Body of pancreas (tissue), 4 donors: Measurements from ENCODE around the gene TSPAN18. TPM values are rescaled to one million over a fixed set of nuclear protein-coding genes. Genes with fewer than 3 reads are reported as not detected.

Experiments
- ATAC-seq: fragments of 150-250 bp; one replicate; pipeline ENCODE4 v1.9.1; 2016
- DNase-seq, 4 donors: peaks; one replicate each; pipeline ENCODE4 v3.0.0-alpha.2; 2019
- H3K27ac ChIP-seq, 4 donors: fragments of 200-600 bp; sonication (generic); 1 replicate in 3 of 4; 2 replicates in 1 of 4; pipeline versions ENCODE4 v1.5.1 to v1.6.1; 2016 to 2019; ENCODE audit warnings: mild to moderate bottlenecking in 1 of 4, mixed read lengths in 1 of 4, moderate library complexity in 1 of 4
- H3K27me3 ChIP-seq, 2 donors: fragments of 200-600 bp; sonication (generic); one replicate each; pipeline ENCODE4 v1.6.0; 2016; ENCODE audit warnings: mild to moderate bottlenecking in 1 of 2
- H3K36me3 ChIP-seq, 2 donors: fragments of 200-600 bp; sonication (generic); replicated peaks in 1 of 2; 2 replicates each; pipeline ENCODE4 v1.5.1; 2016; ENCODE audit warnings: low read depth in 2 of 2; ENCODE audit not compliant: insufficient read depth in 1 of 2
- H3K4me1 ChIP-seq: fragments of 200-600 bp; sonication (generic); one replicate; pipeline ENCODE4 v1.6.0; 2016
- H3K4me3 ChIP-seq, 2 donors: fragments of 200-600 bp; sonication (generic); 1 replicate in 1 of 2; 2 replicates in 1 of 2; pipeline ENCODE4 v1.5.1; 2016 to 2019
- H3K9me3 ChIP-seq, 3 donors: fragments of 200-600 bp; sonication (generic); 1 replicate in 2 of 3; 2 replicates in 1 of 3; pipeline ENCODE4 v1.5.1; 2016
- CTCF ChIP-seq, 7 experiments: fragments of 450-650 bp in 4 of 7; fragments of 200-600 bp in 3 of 7; sonication (generic) in 3 of 7; IDR thresholded peaks; one replicate each; pipeline ENCODE4 v1.5.1; 2016 to 2019; ENCODE audit warnings: antibody characterized with exemption in 7 of 7
- POLR2A ChIP-seq, 3 donors: fragments of 450-650 bp; IDR thresholded peaks; one replicate each; pipeline ENCODE4 v1.6.1; 2016; ENCODE audit warnings: antibody characterized with exemption in 3 of 3, mild to moderate bottlenecking in 2 of 3
- WGBS, 2 donors: methylation state at CpG; one replicate each; pipeline ENCODE4 v1.1.5; 2017; 5-methylcytosine and 5-hydroxymethylcytosine counted together
- intact Hi-C: fragments of 100-400 bp; cut with DNase I; formaldehyde crosslinking; loops from one replicate; pipeline ENCODE4 v1.15.1; 2023
- total RNA-seq, 2 donors: library from RNA; depleted of rRNA; stranded (reverse); fragments of >200 nt; gene quantifications; one replicate each; pipeline ENCODE4 v1.1.0, GENCODE V29; 2016

The TSPAN18 gene
- total RNA-seq, 2 donors from 2014 or later = 2.1 to 3.0 TPM

- intact Hi-C loops = no loop called here
- H3K4me3 ChIP-seq = no peak overlapping the region
- no peaks in the 10 kb centered on the region for H3K27me3 ChIP-seq
- no peaks in the 10 kb centered on the region for H3K4me1 ChIP-seq
- no peaks in the 10 kb centered on the region for H3K9me3 ChIP-seq
- no peak overlapping the region for H3K27ac ChIP-seq
- ATAC-seq (no peak), DNase-seq (no peak)
- H3K36me3 ChIP-seq = no peaks in the 10 kb centered on the region
- no peak for TF ChIP-seq POLR2A (IDR thresholded peaks at IDR 0.05)
- no peak for TF ChIP-seq CTCF (IDR thresholded peaks at IDR 0.05)
- 52 to 76% methylated on average over 8 of the region's 8 CpGs for WGBS, 2 donors
These were observed 57.6 kb downstream of the TSPAN18 start for GRCh38 chr11:44784436-44784760.

- no peaks in the 10 kb centered on the region for H3K4me1 ChIP-seq
- no peaks in the 10 kb centered on the region for H3K9me3 ChIP-seq
- DNase-seq (no peak), ATAC-seq (no peak)
- H3K27ac ChIP-seq = no peak overlapping the region
- no peak for TF ChIP-seq POLR2A (IDR thresholded peaks at IDR 0.05)
- no peak for TF ChIP-seq CTCF (IDR thresholded peaks at IDR 0.05)
- no peaks in the 10 kb centered on the region for H3K27me3 ChIP-seq
- intact Hi-C loops = no loop called here
- no peaks in the 10 kb centered on the region for H3K36me3 ChIP-seq
- no peak overlapping the region for H3K4me3 ChIP-seq
- 65 to 68% methylated on average over 3 of the region's 3 CpGs for WGBS, 2 donors
These were observed 58.1 kb downstream of the TSPAN18 start for GRCh38 chr11:44784851-44785250.

- H3K27me3 ChIP-seq = no peaks in the 10 kb centered on the region
- WGBS, 2 donors = 42 to 45% methylated on average over 7 of the region's 7 CpGs
- no peak overlapping the region for H3K27ac ChIP-seq
- intact Hi-C loops = no loop called here
- no peak for TF ChIP-seq CTCF (IDR thresholded peaks at IDR 0.05)
- no peak for TF ChIP-seq POLR2A (IDR thresholded peaks at IDR 0.05)
- H3K36me3 ChIP-seq = no peaks in the 10 kb centered on the region
- H3K4me3 ChIP-seq = no peak overlapping the region
- no peaks in the 10 kb centered on the region for H3K9me3 ChIP-seq
- DNase-seq (no peak), ATAC-seq (no peak)
- no peaks in the 10 kb centered on the region for H3K4me1 ChIP-seq
These were observed 59.3 kb downstream of the TSPAN18 start for GRCh38 chr11:44785856-44786607.

GRCh38 chr11:44787070-44787469 lies 60.3 kb downstream of the TSPAN18 start:
- no peaks in the 10 kb centered on the region for H3K27me3 ChIP-seq
- intact Hi-C loops = no loop called here

More at GRCh38 chr11:44787070-44787469, 60.3 kb downstream of the TSPAN18 start:
- Histone ChIP-seq H3K9me3 (no peaks in the 10 kb centered on the region), H3K27ac (no peak overlapping the region), H3K4me1 (no peaks in the 10 kb centered on the region), H3K4me3 (no peak overlapping the region), H3K36me3 (no peaks in the 10 kb centered on the region)
- WGBS, 2 donors = 76 to 78% methylated on average over 3 of the region's 3 CpGs
- no peak for TF ChIP-seq CTCF (IDR thresholded peaks at IDR 0.05)
- no peak for ATAC-seq
- DNase-seq = no peak
